HEK293T (cell line): ENCODE measurements around the gene TEPSIN.
A peak's percentile ranks its signal among the peaks of the same experiment; 100 is the strongest.

Experiments used
- BHLHE40 ChIP-seq: fragments of 450-650 bp; IDR thresholded peaks from 2 replicates; pipeline ENCODE4 v1.6.1; 2016; ENCODE audit warnings: mild to moderate bottlenecking, moderate library complexity, borderline replicate concordance
- CTBP1 ChIP-seq: fragments of 450-650 bp; IDR thresholded peaks from 2 replicates; pipeline ENCODE4 v1.6.1; 2016; ENCODE audit warnings: borderline replicate concordance
- FOXA1 ChIP-seq: fragments of 450-650 bp; IDR thresholded peaks from 2 replicates; pipeline ENCODE4 v1.6.1; 2016; ENCODE audit warnings: mild to moderate bottlenecking
- FOXK2 ChIP-seq: fragments of 450-650 bp; IDR thresholded peaks from 2 replicates; pipeline ENCODE4 v1.6.1; 2016; ENCODE audit warnings: mild to moderate bottlenecking
- HDGF ChIP-seq: fragments of 450-650 bp; IDR thresholded peaks from 2 replicates; pipeline ENCODE4 v1.6.1; 2017; ENCODE audit warnings: antibody characterized with exemption, borderline replicate concordance
- L3MBTL2 ChIP-seq: fragments of 450-650 bp; conservative IDR thresholded peaks from 2 replicates; pipeline ENCODE4 v1.6.1; 2016; ENCODE audit warnings: mild to moderate bottlenecking
- LEF1 ChIP-seq: fragments of 450-650 bp; IDR thresholded peaks from 2 replicates; pipeline ENCODE4 v1.6.1; 2017; ENCODE audit warnings: mild to moderate bottlenecking, borderline replicate concordance
- NFRKB ChIP-seq: fragments of 450-650 bp; IDR thresholded peaks from 2 replicates; pipeline ENCODE4 v1.6.1; 2016; ENCODE audit warnings: mild to moderate bottlenecking, moderate library complexity
- PKNOX1 ChIP-seq: fragments of 450-650 bp; IDR thresholded peaks from 2 replicates; pipeline ENCODE4 v1.6.1; 2016
- SP1 ChIP-seq: fragments of 450-650 bp; IDR thresholded peaks from 2 replicates; pipeline ENCODE4 v1.6.1; 2017
- SUZ12 ChIP-seq: fragments of 450-650 bp; IDR thresholded peaks from 2 replicates; pipeline ENCODE4 v1.6.1; 2016; ENCODE audit warnings: mild to moderate bottlenecking
- TARDBP ChIP-seq: fragments of 450-650 bp; IDR thresholded peaks from 2 replicates; pipeline ENCODE4 v1.6.1; 2016
- ZNF384 ChIP-seq: fragments of 450-650 bp; IDR thresholded peaks from 2 replicates; pipeline ENCODE4 v1.6.1; 2016

- TF ChIP-seq NFRKB (no peak), PKNOX1 (no peak), HDGF (peak; percentile 82; the same call in 1 of the 2 replicates), LEF1 (no peak), FOXK2 (no peak), BHLHE40 (no peak), SUZ12 (no peak), ZNF384 (no peak), TARDBP (no peak), FOXA1 (no peak), SP1 (no peak), CTBP1 (no peak), L3MBTL2 (no peak)
Observed at GRCh38 chr17:81254955-81255717, 16.3 kb upstream of the TEPSIN start.
